ENCODE results near the gene HMSD. TPM values are rescaled to one million over a fixed set of nuclear protein-coding genes. Genes with fewer than 3 reads are reported as not detected.
A peak's percentile ranks its signal among the peaks of the same experiment; 100 is the strongest.

HMSD gene
- total RNA-seq, 4 donors from 2014 or later: not detected

GRCh38 chr18:63961435-63961980 lies 12.4 kb downstream of the HMSD start:
- Histone ChIP-seq H3K9me3 (no peaks in the 10 kb centered on the region), H3K4me1 (no peaks in the 10 kb centered on the region), H3K4me3 (no peak overlapping the region), H3K27me3 (no peaks in the 10 kb centered on the region), H3K27ac (no peak overlapping the region), H3K36me3 (no peaks in the 10 kb centered on the region)
- DNase-seq: no peak
- TF ChIP-seq POLR2A (IDR thresholded peaks at IDR 0.05) (no peak), CTCF (IDR thresholded peaks at IDR 0.05) (no peak)

GRCh38 chr18:63962137-63962536 lies 13.0 kb downstream of the HMSD start:
- Histone ChIP-seq H3K36me3 (no peaks in the 10 kb centered on the region), H3K9me3 (no peaks in the 10 kb centered on the region), H3K27me3 (no peaks in the 10 kb centered on the region), H3K4me3 (no peak overlapping the region), H3K4me1 (no peaks in the 10 kb centered on the region), H3K27ac (no peak overlapping the region)
- TF ChIP-seq POLR2A (IDR thresholded peaks at IDR 0.05) (no peak), CTCF (IDR thresholded peaks at IDR 0.05) (no peak)
- no peak for DNase-seq

GRCh38 chr18:63963615-63964256 lies 14.6 kb downstream of the HMSD start:
- no peaks in the 10 kb centered on the region for H3K36me3 ChIP-seq
- H3K27ac ChIP-seq: peak overlapping the region in 2 of 4 donors; percentile 59 to 81
- TF ChIP-seq CTCF (IDR thresholded peaks at IDR 0.05): peak; percentile 22 to 95 (median 84)
- no peak for TF ChIP-seq POLR2A (IDR thresholded peaks at IDR 0.05)
- peak; percentile 38 to 74 (median 61) for DNase-seq
- H3K4me1 ChIP-seq: no peaks in the 10 kb centered on the region
- no peaks in the 10 kb centered on the region for H3K27me3 ChIP-seq
- no peaks in the 10 kb centered on the region for H3K9me3 ChIP-seq
- H3K4me3 ChIP-seq: no peak overlapping the region

- H3K4me1 ChIP-seq: peaks cover 0 to 5% (median 2%) of the 10 kb centered on the region in 4 donors
- H3K36me3 ChIP-seq: no peaks in the 10 kb centered on the region
- no peaks in the 10 kb centered on the region for H3K9me3 ChIP-seq
- H3K27me3 ChIP-seq: no peaks in the 10 kb centered on the region
- DNase-seq: no peak
- no peak overlapping the region for H3K4me3 ChIP-seq
- H3K27ac ChIP-seq: no peak overlapping the region
- TF ChIP-seq POLR2A (IDR thresholded peaks at IDR 0.05) (no peak), CTCF (IDR thresholded peaks at IDR 0.05) (no peak)
Measured at GRCh38 chr18:63964908-63965307, 15.8 kb downstream of the HMSD start.

- no peak overlapping the region for H3K4me3 ChIP-seq
- H3K9me3 ChIP-seq: no peaks in the 10 kb centered on the region
- peaks cover 0 to 5% (median 2%) of the 10 kb centered on the region in 4 donors for H3K4me1 ChIP-seq
- no peak overlapping the region for H3K27ac ChIP-seq
- H3K27me3 ChIP-seq: no peaks in the 10 kb centered on the region
- no peak for DNase-seq
- TF ChIP-seq POLR2A (IDR thresholded peaks at IDR 0.05) (no peak), CTCF (IDR thresholded peaks at IDR 0.05) (no peak)
- no peaks in the 10 kb centered on the region for H3K36me3 ChIP-seq
Measured at GRCh38 chr18:63965716-63966330, 16.7 kb downstream of the HMSD start.
